H9 (cell line): ENCODE measurements around the gene BMPER. TPM values are rescaled to one million over a fixed set of nuclear protein-coding genes. Genes with fewer than 3 reads are reported as not detected.

Experiments used
- DNase-seq: peaks from one replicate; pipeline ENCODE4 v3.0.0-alpha.2; 2017
- H2AFZ ChIP-seq: one replicate; pipeline ENCODE4 v1.6.1; 2013; ENCODE audit warnings: mild to moderate bottlenecking, low read length, control low read depth, moderate library complexity
- H2AK5ac ChIP-seq: 2 replicates; pipeline ENCODE4 v1.6.1; 2013; ENCODE audit warnings: low read length, control low read depth, mixed read lengths; ENCODE audit not compliant: insufficient read length
- H2BK120ac ChIP-seq: one replicate; pipeline ENCODE4 v1.6.1; 2013; ENCODE audit warnings: low read depth, mild to moderate bottlenecking, low read length, control low read depth, inconsistent platforms; ENCODE audit not compliant: poor library complexity, severe bottlenecking
- H2BK12ac ChIP-seq: 2 replicates; pipeline ENCODE4 v1.6.1; 2013; ENCODE audit warnings: low read length, control low read depth, mixed read lengths, low read depth; ENCODE audit not compliant: insufficient read length
- H2BK15ac ChIP-seq: 2 replicates; pipeline ENCODE4 v1.6.1; 2013; ENCODE audit warnings: low read depth, low read length, control low read depth
- H2BK20ac ChIP-seq: one replicate; pipeline ENCODE4 v1.6.1; 2013; ENCODE audit warnings: low read depth, mild to moderate bottlenecking, low read length, control low read depth, inconsistent platforms; ENCODE audit not compliant: poor library complexity, severe bottlenecking
- H2BK5ac ChIP-seq: 2 replicates; pipeline ENCODE4 v1.6.1; 2013; ENCODE audit warnings: low read length, control low read depth, mixed read lengths; ENCODE audit not compliant: insufficient read length
- H3K14ac ChIP-seq: 2 replicates; pipeline ENCODE4 v1.6.1; 2013; ENCODE audit warnings: low read length, control low read depth; ENCODE audit not compliant: insufficient read depth
- H3K18ac ChIP-seq: 2 replicates; pipeline ENCODE4 v1.6.1; 2013; ENCODE audit warnings: low read depth, mild to moderate bottlenecking, mixed read lengths, low read length, control low read depth; ENCODE audit not compliant: insufficient read length
- H3K23ac ChIP-seq: 2 replicates; pipeline ENCODE4 v1.6.1; 2013; ENCODE audit warnings: low read length, control low read depth, mixed read lengths, low read depth; ENCODE audit not compliant: insufficient read length
- H3K23me2 ChIP-seq: 2 replicates; pipeline ENCODE4 v1.6.1; 2013; ENCODE audit warnings: low read depth, mild to moderate bottlenecking, mixed read lengths, low read length, control low read depth; ENCODE audit not compliant: insufficient read length, poor library complexity, severe bottlenecking
- H3K27ac ChIP-seq: 2 replicates; pipeline ENCODE4 v1.5.1; 2013; ENCODE audit warnings: low read length, control low read depth, mixed read lengths, low read depth; ENCODE audit not compliant: insufficient read length
- H3K27me3 ChIP-seq: 2 replicates; pipeline ENCODE4 v1.6.1; 2013; ENCODE audit warnings: low read length, control low read depth, inconsistent platforms; ENCODE audit not compliant: insufficient read depth
- H3K4ac ChIP-seq: 2 replicates; pipeline ENCODE4 v1.6.1; 2013; ENCODE audit warnings: low read depth, mild to moderate bottlenecking, control low read depth, inconsistent platforms, low read length, moderate library complexity
- H3K4me1 ChIP-seq: 2 replicates; pipeline ENCODE4 v1.6.1; 2013; ENCODE audit warnings: low read length, control low read depth, inconsistent platforms; ENCODE audit not compliant: insufficient read depth
- H3K4me2 ChIP-seq: 2 replicates; pipeline ENCODE4 v1.6.1; 2013; ENCODE audit warnings: low read length, control low read depth, mixed read lengths; ENCODE audit not compliant: insufficient read length, insufficient read depth
- H3K56ac ChIP-seq: 2 replicates; pipeline ENCODE4 v1.6.1; 2013; ENCODE audit warnings: low read depth, mild to moderate bottlenecking, mixed read lengths, low read length, control low read depth; ENCODE audit not compliant: insufficient read length
- H3K79me1 ChIP-seq: 2 replicates; pipeline ENCODE4 v1.6.1; 2013; ENCODE audit warnings: low read depth, mild to moderate bottlenecking, moderate library complexity, low read length, control low read depth, inconsistent platforms; ENCODE audit not compliant: insufficient read depth, poor library complexity, severe bottlenecking
- H3K79me2 ChIP-seq: 2 replicates; pipeline ENCODE4 v1.6.1; 2013; ENCODE audit warnings: low read length, control low read depth, inconsistent platforms; ENCODE audit not compliant: insufficient read depth
- H3K9ac ChIP-seq: 2 replicates; pipeline ENCODE4 v1.6.1; 2013; ENCODE audit warnings: low read length, control low read depth, mixed read lengths; ENCODE audit not compliant: insufficient read length; ENCODE audit errors: extremely low read depth
- H3K9me3 ChIP-seq: one replicate; pipeline ENCODE4 v1.6.1; 2013; ENCODE audit warnings: low read depth, low read length, inconsistent platforms; ENCODE audit not compliant: control insufficient read depth
- H3T11ph ChIP-seq: one replicate; pipeline ENCODE4 v1.6.1; 2013; ENCODE audit warnings: mild to moderate bottlenecking, low read length, control low read depth, inconsistent platforms
- H4K20me1 ChIP-seq: one replicate; pipeline ENCODE4 v1.6.1; 2013; ENCODE audit not compliant: control insufficient read depth, insufficient read length, insufficient read depth
- H4K5ac ChIP-seq: 2 replicates; pipeline ENCODE4 v1.6.1; 2013; ENCODE audit warnings: low read depth, mild to moderate bottlenecking, mixed read lengths, low read length, control low read depth; ENCODE audit not compliant: insufficient read length
- H4K8ac ChIP-seq: replicated peaks from 2 replicates; pipeline ENCODE4 v1.6.1; 2013; ENCODE audit warnings: low read length, control low read depth, mixed read lengths, low read depth; ENCODE audit not compliant: insufficient read length
- H4K91ac ChIP-seq: 2 replicates; pipeline ENCODE4 v1.6.1; 2013; ENCODE audit warnings: low read depth, mild to moderate bottlenecking, moderate library complexity, mixed read lengths, low read length, control low read depth; ENCODE audit not compliant: insufficient read length
- H3K27ac Mint-ChIP-seq, 3 experiments: 2 replicates in 2 of 3; 3 replicates in 1 of 3; pipeline ENCODE4 v1.8.0; 2020 to 2021; ENCODE audit warnings: mixed read lengths in 3 of 3, mild to moderate bottlenecking in 1 of 3, moderate library complexity in 1 of 3
- H3K27me3 Mint-ChIP-seq: 2 replicates; pipeline ENCODE4 v1.8.0; 2021; ENCODE audit warnings: low read depth, mild to moderate bottlenecking, moderate library complexity, mixed read lengths
- H3K36me3 Mint-ChIP-seq, 3 experiments: 2 replicates in 2 of 3; 3 replicates in 1 of 3; pipeline ENCODE4 v1.8.0; 2020 to 2021; ENCODE audit warnings: low read depth in 3 of 3, mixed read lengths in 3 of 3; ENCODE audit not compliant: insufficient read depth in 1 of 3
- H3K4me1 Mint-ChIP-seq, 2 experiments: 2 replicates each; pipeline ENCODE4 v1.8.0; 2020; ENCODE audit warnings: mixed read lengths in 2 of 2
- H3K4me3 Mint-ChIP-seq, 2 experiments: 2 replicates in 1 of 2; 3 replicates in 1 of 2; pipeline ENCODE4 v1.8.0; 2020 to 2021; ENCODE audit warnings: mild to moderate bottlenecking in 2 of 2, mixed read lengths in 2 of 2, moderate library complexity in 1 of 2
- H3K9me3 Mint-ChIP-seq, 2 experiments: 2 replicates in 1 of 2; 3 replicates in 1 of 2; pipeline ENCODE4 v1.8.0; 2020; ENCODE audit warnings: mild to moderate bottlenecking in 2 of 2, mixed read lengths in 2 of 2, moderate library complexity in 1 of 2
- CTCF ChIP-seq: fragments of 200-600 bp; sonication (generic); conservative IDR thresholded peaks from 3 replicates; pipeline ENCODE4 v1.8.0; 2021; ENCODE audit warnings: antibody characterized with exemption, mild to moderate bottlenecking
- WGBS: extraction: QIAGEN DNeasy Blood & Tissue Kit; methylation state at CpG from one replicate; pipeline ENCODE4 v1.1.7; 2013; ENCODE audit warnings: missing lambda C conversion rate, low lambda C conversion rate, mixed read lengths; ENCODE audit not compliant: insufficient read length; ENCODE audit errors: extremely low coverage; 5-methylcytosine and 5-hydroxymethylcytosine counted together
- total RNA-seq: library from RNA; stranded (reverse); gene quantifications from 2 replicates; pipeline ENCODE4 v1.2.1, GENCODE V29; 2021

The BMPER gene
- total RNA-seq, 1 experiment from 2014 or later, result 0.20 TPM

GRCh38 chr7:33885290-33886148 is 19.8 kb upstream of the BMPER start:
- Histone ChIP-seq H3K27me3 (no peaks in the 10 kb centered on the region), H2BK15ac (no peak overlapping the region), H3K9ac (no peak overlapping the region), H3K27ac (no peak overlapping the region), H3K23me2 (no peaks in the 10 kb centered on the region), H3K79me1 (no peaks in the 10 kb centered on the region), H2BK120ac (no peak overlapping the region), H4K8ac (no peak overlapping the region), H3K14ac (no peak overlapping the region), H2BK5ac (no peak overlapping the region), H2AFZ (no peak overlapping the region), H3K4me1 (peaks cover 3% of the 10 kb centered on the region; the same call in 1 of the 2 replicates), H2AK5ac (no peak overlapping the region), H3K18ac (no peak overlapping the region), H3K23ac (no peak overlapping the region), H2BK20ac (no peak overlapping the region), H3T11ph (no peak overlapping the region), H2BK12ac (no peak overlapping the region), H4K20me1 (no peaks in the 10 kb centered on the region), H4K91ac (no peak overlapping the region), H3K56ac (no peak overlapping the region), H3K79me2 (no peaks in the 10 kb centered on the region), H4K5ac (no peak overlapping the region), H3K4me2 (no peak overlapping the region), H3K9me3 (peaks cover 6% of the 10 kb centered on the region), H3K4ac (no peak overlapping the region)
- Mint-ChIP-seq H3K36me3 (no peaks in the 10 kb centered on the region; a peak in 1 of 7 replicates), H3K27ac (peak overlapping the region in 2 of 3 experiments; percentile 39 to 96; a peak in 2 of 7 replicates), H3K4me1 (peaks cover 19 to 25% of the 10 kb centered on the region in 2 experiments), H3K4me3 (no peak overlapping the region), H3K27me3 (peaks cover 8% of the 10 kb centered on the region), H3K9me3 (no peaks in the 10 kb centered on the region)
- WGBS, result no CpG with 5 or more reads among the region's 4 CpGs
- no peak for DNase-seq
- TF ChIP-seq CTCF, result no peak
